ENCODE data around the gene TNFSF13B. TPM values are rescaled to one million over a fixed set of nuclear protein-coding genes. Genes with fewer than 3 reads are reported as not detected.

The TNFSF13B gene
- total RNA-seq, 1 donor from 2014 or later = 1.1 TPM

DNA sequence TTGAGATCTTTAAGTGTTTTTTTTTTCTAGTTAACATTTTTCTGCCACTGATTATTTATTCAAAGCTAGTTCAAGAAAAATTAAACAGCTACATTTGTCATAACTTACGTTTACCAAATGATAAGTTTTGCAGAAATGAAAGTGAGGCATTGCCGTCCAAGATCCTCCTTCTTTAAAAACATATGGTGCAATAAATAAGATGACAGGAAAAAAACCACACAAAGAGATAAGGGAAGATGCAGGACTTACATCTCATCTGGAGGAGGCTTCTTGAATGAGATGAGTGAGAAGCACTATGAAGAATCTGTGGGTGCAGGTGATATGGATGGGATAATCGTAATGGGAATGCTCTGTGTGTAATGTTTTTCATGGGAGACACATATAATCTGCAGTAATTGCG, 12.4 kb downstream of the TNFSF13B start:
- Mint-ChIP-seq H3K27me3 (ENCODE audit: low read depth) (no peaks in the 10 kb centered on the region), H3K4me3 (ENCODE audit: unreplicated experiment) (no peak overlapping the region), H3K27ac (ENCODE audit: unreplicated experiment) (no peak overlapping the region), H3K36me3 (ENCODE audit: low read depth) (peaks cover 3% of the 10 kb centered on the region), H3K4me1 (ENCODE audit: low read depth) (no peaks in the 10 kb centered on the region), H3K9me3 (ENCODE audit: low read depth) (peaks cover 3% of the 10 kb centered on the region)
- no peak for DNase-seq (ENCODE audit: low spot score)
- TF ChIP-seq, protein P1, sequence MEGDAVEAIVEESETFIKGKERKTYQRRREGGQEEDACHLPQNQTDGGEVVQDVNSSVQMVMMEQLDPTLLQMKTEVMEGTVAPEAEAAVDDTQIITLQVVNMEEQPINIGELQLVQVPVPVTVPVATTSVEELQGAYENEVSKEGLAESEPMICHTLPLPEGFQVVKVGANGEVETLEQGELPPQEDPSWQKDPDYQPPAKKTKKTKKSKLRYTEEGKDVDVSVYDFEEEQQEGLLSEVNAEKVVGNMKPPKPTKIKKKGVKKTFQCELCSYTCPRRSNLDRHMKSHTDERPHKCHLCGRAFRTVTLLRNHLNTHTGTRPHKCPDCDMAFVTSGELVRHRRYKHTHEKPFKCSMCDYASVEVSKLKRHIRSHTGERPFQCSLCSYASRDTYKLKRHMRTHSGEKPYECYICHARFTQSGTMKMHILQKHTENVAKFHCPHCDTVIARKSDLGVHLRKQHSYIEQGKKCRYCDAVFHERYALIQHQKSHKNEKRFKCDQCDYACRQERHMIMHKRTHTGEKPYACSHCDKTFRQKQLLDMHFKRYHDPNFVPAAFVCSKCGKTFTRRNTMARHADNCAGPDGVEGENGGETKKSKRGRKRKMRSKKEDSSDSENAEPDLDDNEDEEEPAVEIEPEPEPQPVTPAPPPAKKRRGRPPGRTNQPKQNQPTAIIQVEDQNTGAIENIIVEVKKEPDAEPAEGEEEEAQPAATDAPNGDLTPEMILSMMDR (IDR thresholded peaks at IDR 0.05) = no peak

DNA sequence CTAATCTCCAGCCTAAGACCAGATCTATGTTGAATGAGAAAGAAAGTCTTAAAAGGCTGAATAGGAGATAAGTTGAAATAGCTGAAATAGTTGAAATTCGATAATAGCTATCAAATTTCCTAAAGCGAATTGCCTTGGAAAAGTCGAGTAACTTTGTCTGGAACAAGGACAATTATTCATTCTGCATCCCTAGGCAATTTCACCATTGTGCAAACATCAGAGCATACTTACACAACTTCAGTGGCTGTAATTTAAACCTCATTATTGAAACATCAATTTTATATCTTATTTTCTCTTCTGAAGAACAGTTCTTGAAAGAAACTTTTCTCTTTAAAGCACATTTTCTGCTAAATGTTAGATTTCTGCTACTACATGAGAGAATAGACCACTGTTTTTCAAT, 13.6 kb downstream of the TNFSF13B start:
- Mint-ChIP-seq H3K27me3 (ENCODE audit: low read depth) (no peaks in the 10 kb centered on the region), H3K27ac (ENCODE audit: unreplicated experiment) (no peak overlapping the region), H3K4me3 (ENCODE audit: unreplicated experiment) (no peak overlapping the region), H3K36me3 (ENCODE audit: low read depth) (peaks cover 3% of the 10 kb centered on the region), H3K4me1 (ENCODE audit: low read depth) (no peaks in the 10 kb centered on the region), H3K9me3 (ENCODE audit: low read depth) (peaks cover 3% of the 10 kb centered on the region)
- TF ChIP-seq, protein P1 (IDR thresholded peaks at IDR 0.05) = no peak
- no peak for DNase-seq (ENCODE audit: low spot score)

DNA sequence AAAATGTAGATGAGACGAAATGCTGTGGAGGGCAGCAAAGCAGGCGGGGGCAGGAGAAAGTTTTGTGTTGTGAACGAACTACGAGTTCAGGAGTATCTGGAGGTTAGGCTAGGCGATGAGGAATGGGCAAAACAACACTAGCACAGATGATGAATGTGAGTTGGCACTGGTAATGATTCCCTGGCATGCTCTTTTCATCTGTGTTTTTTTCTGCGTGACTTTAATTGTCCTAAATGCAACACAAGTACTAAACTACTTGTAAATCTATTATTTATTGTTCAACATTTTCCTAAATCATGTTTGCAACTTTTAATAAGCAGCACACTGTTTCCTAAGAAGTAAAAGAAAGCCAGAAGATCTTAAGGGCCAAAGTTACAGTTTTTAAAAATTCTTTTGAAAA, 19.2 kb downstream of the TNFSF13B start:
- DNase-seq (ENCODE audit: low spot score) = no peak
- Mint-ChIP-seq H3K9me3 (ENCODE audit: low read depth) (no peaks in the 10 kb centered on the region), H3K27ac (ENCODE audit: unreplicated experiment) (no peak overlapping the region), H3K4me3 (ENCODE audit: unreplicated experiment) (no peak overlapping the region), H3K4me1 (ENCODE audit: low read depth) (no peaks in the 10 kb centered on the region), H3K27me3 (ENCODE audit: low read depth) (peaks cover 6% of the 10 kb centered on the region), H3K36me3 (ENCODE audit: low read depth) (no peaks in the 10 kb centered on the region)
- TF ChIP-seq, protein P1 (IDR thresholded peaks at IDR 0.05) = no peak

DNA sequence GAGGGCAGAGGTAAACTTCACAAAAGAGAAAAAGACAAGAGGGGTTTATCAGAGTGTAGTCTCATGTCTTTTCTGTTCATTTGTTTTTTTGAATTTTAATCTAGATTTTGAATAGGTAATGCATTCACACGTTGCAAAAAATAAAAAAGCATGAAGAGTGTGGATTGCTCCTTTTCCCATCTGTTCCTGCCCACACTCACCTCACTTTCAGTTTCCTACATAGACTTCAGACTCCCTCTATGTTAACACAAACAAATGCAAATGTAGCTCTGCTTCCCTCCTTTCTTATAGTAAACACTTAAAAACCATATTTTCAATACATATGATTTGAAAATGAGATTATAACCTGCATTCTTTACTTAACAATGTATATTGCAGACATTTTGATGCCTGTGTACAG, 20.3 kb downstream of the TNFSF13B start:
- peaks cover 6% of the 10 kb centered on the region for H3K27me3 Mint-ChIP-seq (ENCODE audit: low read depth)
- TF ChIP-seq, protein P1 (IDR thresholded peaks at IDR 0.05) = no peak
- DNase-seq (ENCODE audit: low spot score) = no peak
- H3K9me3 Mint-ChIP-seq (ENCODE audit: low read depth) = peaks cover 2% of the 10 kb centered on the region
- no peaks in the 10 kb centered on the region for H3K4me1 Mint-ChIP-seq (ENCODE audit: low read depth)
- H3K36me3 Mint-ChIP-seq (ENCODE audit: low read depth) = no peaks in the 10 kb centered on the region
- H3K27ac Mint-ChIP-seq (ENCODE audit: unreplicated experiment) = no peak overlapping the region
- no peak overlapping the region for H3K4me3 Mint-ChIP-seq (ENCODE audit: unreplicated experiment)

DNA sequence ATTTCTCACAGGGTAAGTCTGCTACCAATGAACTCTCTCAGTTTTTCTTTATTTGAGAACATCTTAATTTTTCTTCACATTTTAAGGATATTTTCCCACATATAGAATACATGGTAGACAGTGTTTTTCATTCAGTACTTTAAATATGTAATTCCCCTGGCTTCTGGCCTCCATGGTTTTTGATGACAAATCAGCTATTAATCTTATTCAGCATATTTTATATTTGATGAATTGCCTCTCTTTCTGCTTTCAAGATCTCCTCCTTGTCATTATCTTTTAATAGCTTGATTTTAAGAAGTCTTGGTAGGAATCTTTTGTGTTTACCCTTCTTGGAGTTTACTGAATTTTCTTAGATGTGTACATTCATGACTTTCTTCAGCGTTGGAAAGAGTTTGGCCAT, 27.6 kb downstream of the TNFSF13B start:
- TF ChIP-seq, protein P1 (IDR thresholded peaks at IDR 0.05) = no peak
- H3K4me3 Mint-ChIP-seq (ENCODE audit: unreplicated experiment) = no peak overlapping the region
- H3K4me1 Mint-ChIP-seq (ENCODE audit: low read depth) = peaks cover 2% of the 10 kb centered on the region

More for the DNA sequence above, 27.6 kb downstream of the TNFSF13B start:
- H3K36me3 Mint-ChIP-seq (ENCODE audit: low read depth) = peaks cover 2% of the 10 kb centered on the region
- no peak for DNase-seq (ENCODE audit: low spot score)
- peaks cover 1% of the 10 kb centered on the region for H3K27me3 Mint-ChIP-seq (ENCODE audit: low read depth)
- H3K27ac Mint-ChIP-seq (ENCODE audit: unreplicated experiment) = no peak overlapping the region
- peaks cover 16% of the 10 kb centered on the region for H3K9me3 Mint-ChIP-seq (ENCODE audit: low read depth)
